GM13977 (cell line): ENCODE results near the gene ITGB7.

ENCODE experiments used
- DNase-seq: peaks from one replicate; pipeline ENCODE4 v3.0.0; 2012; ENCODE audit warnings: low spot score
- in situ Hi-C: fragments of 300-500 bp; cut with MboI; formaldehyde crosslinking; loops from one replicate; pipeline ENCODE4 v1.12.0; 2022; ENCODE audit warnings: low sequenced_read_pairs, low pct_unique_long_range_greater_than_20kb, mixed read lengths, inconsistent platforms; ENCODE audit not compliant: unreplicated experiment
- TF ChIP-seq, protein P1 (sequence below): IDR thresholded peaks from 2 replicates; pipeline ENCODE4 v1.5.1; 2012; ENCODE audit warnings: mild to moderate bottlenecking, control low read depth; ENCODE audit not compliant: insufficient read depth; ENCODE audit errors: extremely low read depth, missing control alignments

ITGB7 gene

DNA sequence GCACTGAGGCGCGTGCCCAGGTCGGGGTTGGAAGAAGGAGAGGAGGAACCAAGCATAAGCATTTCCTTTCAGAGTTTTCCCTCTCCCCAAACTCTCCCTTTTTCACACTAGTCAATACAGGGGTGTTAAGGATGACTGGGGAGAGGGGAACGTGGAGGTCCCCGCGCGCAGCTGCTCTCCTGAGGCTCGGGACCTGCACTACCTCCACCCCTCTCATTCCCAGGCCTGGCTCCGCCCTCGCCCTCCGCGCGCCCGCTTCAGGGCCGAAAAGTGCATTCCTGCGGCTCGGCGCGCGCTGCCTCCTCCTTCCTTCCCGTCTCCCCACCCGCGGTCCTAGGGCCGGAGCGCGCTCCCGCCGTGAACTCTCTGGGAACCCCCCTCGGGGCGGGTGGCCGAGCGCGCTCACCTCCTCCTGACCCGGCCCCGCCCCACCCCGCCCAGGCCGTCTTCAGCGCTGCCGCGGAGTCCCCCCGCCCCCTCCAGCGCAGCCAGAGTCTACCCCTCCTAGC is 13.7 kb upstream of the ITGB7 start:
- in situ Hi-C loops = no loop called here
- peak; percentile 98 for DNase-seq
- TF ChIP-seq, protein P1, sequence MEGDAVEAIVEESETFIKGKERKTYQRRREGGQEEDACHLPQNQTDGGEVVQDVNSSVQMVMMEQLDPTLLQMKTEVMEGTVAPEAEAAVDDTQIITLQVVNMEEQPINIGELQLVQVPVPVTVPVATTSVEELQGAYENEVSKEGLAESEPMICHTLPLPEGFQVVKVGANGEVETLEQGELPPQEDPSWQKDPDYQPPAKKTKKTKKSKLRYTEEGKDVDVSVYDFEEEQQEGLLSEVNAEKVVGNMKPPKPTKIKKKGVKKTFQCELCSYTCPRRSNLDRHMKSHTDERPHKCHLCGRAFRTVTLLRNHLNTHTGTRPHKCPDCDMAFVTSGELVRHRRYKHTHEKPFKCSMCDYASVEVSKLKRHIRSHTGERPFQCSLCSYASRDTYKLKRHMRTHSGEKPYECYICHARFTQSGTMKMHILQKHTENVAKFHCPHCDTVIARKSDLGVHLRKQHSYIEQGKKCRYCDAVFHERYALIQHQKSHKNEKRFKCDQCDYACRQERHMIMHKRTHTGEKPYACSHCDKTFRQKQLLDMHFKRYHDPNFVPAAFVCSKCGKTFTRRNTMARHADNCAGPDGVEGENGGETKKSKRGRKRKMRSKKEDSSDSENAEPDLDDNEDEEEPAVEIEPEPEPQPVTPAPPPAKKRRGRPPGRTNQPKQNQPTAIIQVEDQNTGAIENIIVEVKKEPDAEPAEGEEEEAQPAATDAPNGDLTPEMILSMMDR = no peak

DNA sequence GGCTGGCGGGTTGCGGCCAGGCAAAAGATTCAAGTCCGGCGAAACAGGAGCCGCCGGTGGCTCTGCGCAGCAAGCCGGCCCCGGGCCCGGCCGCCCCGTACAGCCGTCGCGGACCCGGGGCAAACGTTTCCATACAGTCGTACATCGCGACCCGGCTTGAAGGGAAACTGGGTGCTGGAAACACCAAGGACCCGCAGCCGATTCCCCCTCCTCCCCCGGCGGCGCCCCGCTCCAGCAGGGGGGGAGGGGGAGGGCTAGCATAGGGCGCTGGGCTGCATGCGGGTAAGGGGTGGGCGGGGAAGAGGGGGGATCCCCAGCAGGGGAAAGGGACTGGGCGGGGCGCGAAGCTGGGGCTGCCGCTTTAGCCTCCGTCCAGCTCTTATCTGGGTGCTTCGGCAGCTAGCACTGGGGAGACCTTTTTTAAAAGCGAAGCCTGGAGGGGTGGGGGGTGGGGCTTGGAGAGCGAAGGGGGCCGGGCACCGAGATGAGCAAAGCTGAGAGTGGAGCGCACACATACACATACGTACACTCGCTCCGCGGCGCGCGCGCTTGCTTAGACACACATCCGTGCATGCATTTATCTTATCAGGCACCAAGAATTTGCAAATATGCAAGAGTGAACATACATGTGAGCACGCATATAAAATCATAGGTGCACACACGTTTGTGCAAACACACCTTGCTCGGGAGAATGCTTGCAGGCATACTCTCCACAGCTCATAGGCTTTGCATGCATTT is 13.1 kb upstream of the ITGB7 start:
- in situ Hi-C loops = loop anchor here (5.0 kb wide), 1 partner anchor 67 kb away; no protein-coding TSS in a partner anchor
- DNase-seq = peak; percentile 94
- TF ChIP-seq, protein P1 = no peak

DNA sequence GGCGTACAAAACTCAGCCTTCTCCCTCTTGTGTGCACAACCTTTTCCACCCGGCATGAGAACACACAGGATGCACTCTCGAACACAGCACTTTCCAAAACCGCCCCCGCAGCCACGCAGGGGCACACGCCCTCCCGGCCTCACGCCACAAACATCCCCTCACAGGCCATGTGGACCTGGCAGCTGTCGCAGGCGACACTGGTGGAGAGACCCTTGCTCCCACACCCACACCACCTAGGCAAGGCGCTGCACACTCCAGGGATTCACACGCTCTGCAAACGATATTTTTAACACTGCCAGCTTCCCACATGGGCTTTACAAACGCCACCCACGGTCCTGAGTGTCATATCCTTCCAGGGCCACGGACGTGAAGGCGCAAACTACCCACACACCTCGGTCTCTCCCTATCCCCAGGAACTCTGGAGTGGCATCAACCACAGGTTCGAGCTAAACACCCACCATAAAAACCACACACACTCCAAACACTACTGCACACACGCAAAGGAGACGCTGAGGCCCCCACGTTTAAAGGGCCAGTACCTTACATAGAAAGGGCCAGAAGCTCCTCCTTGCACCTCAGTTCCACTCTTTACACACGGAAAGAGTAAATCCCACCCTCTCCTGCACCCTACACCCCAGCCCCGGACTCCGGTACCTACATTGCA is 12.4 kb upstream of the ITGB7 start:
- peak; percentile 85 for DNase-seq
- in situ Hi-C loops = loop anchor here (5.0 kb wide), 1 partner anchor 68 kb away; no protein-coding TSS in a partner anchor
- TF ChIP-seq, protein P1 = no peak

DNA sequence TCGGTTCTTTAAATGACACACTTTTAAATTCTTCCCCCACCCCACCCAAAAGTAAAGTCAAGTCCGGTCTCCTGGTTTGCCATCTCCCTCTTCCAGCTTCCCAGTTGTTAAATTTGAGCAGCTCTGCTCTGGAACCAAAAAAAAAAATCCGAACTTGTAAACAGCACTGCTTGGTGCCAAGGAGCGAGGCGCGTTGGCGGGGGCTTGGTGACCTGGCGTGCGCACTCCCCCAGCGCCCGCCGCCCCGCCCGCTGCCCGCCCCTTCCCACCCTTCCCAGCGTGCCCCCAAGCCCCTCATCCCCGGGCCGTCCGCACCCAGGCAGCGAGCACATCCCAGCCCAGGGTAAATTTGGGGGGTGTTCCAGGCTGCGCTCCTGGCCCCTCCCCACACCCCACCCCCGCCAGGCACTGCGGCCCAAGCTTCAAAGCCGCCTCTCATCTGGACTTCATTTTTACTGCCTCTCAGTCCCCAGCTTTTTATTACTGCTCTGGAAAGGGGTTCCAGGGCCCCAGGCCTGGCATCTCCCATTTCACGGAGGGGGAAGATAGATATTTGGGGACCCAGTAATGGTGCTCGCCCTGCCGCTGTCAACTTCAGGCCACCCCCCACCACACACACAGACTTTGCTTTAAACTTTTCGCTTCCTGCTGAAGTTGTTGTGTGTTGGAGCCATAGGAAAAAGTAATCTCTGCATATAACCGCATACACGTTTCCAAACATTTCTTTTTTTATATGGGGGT is 11.7 kb upstream of the ITGB7 start:
- in situ Hi-C loops = loop anchor here (5.0 kb wide), 1 partner anchor 69 kb away; no protein-coding TSS in a partner anchor

DNA sequence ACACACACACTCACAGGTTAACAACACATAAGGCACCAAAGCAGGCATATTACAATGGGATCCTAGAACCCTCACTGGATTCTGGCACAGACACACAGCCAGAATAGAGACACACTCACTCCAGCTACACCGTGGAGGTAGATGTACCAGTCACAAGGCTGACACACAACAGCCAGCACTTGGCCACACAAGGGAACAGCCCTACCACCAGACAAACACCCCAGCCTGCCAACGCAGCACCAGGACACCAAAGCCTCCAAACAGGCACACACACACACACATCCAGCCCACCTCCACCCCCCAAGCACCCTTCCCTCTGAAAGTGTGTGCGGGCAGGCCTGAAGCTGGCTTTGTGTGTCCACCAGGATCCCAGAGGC is 10.9 kb upstream of the ITGB7 start:
- no peak for DNase-seq
- in situ Hi-C loops = loop anchor here (5.0 kb wide), 1 partner anchor 69 kb away; no protein-coding TSS in a partner anchor
- TF ChIP-seq, protein P1 = no peak

More for the DNA sequence above, 11.7 kb upstream of the ITGB7 start:
- TF ChIP-seq, protein P1 = no peak
- DNase-seq = no peak
